ENCODE measurements around the gene ANKRD13B. TPM values are rescaled to one million over a fixed set of nuclear protein-coding genes. Genes with fewer than 3 reads are reported as not detected.

The ANKRD13B gene
- total RNA-seq, 1 experiment from 2014 or later, result 10.4 TPM

DNA sequence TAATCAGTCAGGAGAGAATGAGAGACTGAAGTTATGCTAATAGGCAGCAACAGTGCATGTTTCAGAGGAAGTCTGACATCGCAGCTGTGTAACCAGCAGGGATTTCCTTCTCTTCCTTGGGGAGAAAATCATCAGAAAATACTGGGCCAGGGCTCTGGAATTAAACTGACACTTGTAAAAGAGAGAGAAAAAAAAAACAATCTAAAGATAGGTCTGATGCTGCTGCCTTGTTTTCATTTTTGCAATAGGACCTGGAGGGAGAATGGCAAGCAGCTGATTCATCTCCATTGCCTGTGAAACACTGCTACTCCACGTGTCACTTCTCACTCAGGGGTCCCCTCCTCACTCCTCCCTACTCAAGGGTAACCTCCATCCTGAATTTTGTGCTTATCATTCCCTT lies 47.5 kb downstream of the ANKRD13B start:
- ChIA-PET POLR2A (no interaction called here), CTCF (interaction anchor here (0.8 to 3.6 kb wide), 4 partner anchors 15 to 453 kb away, joined by 3 to 89 read pairs (median 4); no protein-coding TSS in a partner anchor)
- no TSS peak for BruUV-seq (replicated peaks)
- Histone ChIP-seq H3K36me3 (ENCODE audit: control insufficient read depth, insufficient read depth, low read length) (no peaks in the 10 kb centered on the region), H3K4me1 (peaks cover 13% of the 10 kb centered on the region), H3K9me3 (no peaks in the 10 kb centered on the region), H3K4me3 (ENCODE audit: low read depth, low read length) (no peak overlapping the region), H3K27me3 (replicated peaks; ENCODE audit: control insufficient read depth, insufficient read depth, low read length) (no peaks in the 10 kb centered on the region)
- no peaks in the 10 kb centered on the region for H3K27me3 Mint-ChIP-seq (ENCODE audit: insufficient read depth, unreplicated experiment)
- no peaks in the 10 kb centered on the region for H3K9me3 Mint-ChIP-seq (ENCODE audit: unreplicated experiment)
- TF ChIP-seq, protein P1, sequence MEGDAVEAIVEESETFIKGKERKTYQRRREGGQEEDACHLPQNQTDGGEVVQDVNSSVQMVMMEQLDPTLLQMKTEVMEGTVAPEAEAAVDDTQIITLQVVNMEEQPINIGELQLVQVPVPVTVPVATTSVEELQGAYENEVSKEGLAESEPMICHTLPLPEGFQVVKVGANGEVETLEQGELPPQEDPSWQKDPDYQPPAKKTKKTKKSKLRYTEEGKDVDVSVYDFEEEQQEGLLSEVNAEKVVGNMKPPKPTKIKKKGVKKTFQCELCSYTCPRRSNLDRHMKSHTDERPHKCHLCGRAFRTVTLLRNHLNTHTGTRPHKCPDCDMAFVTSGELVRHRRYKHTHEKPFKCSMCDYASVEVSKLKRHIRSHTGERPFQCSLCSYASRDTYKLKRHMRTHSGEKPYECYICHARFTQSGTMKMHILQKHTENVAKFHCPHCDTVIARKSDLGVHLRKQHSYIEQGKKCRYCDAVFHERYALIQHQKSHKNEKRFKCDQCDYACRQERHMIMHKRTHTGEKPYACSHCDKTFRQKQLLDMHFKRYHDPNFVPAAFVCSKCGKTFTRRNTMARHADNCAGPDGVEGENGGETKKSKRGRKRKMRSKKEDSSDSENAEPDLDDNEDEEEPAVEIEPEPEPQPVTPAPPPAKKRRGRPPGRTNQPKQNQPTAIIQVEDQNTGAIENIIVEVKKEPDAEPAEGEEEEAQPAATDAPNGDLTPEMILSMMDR (IDR thresholded peaks at IDR 0.05; ENCODE audit: insufficient read depth in 1 of 2, low read depth in 1 of 2, low read length in 1 of 2, severe bottlenecking in 1 of 2, unreplicated experiment in 1 of 2), result no peak
- H3K4me1 Mint-ChIP-seq (ENCODE audit: low read depth, unreplicated experiment), result no peaks in the 10 kb centered on the region
- H3K36me3 Mint-ChIP-seq (ENCODE audit: insufficient read depth, unreplicated experiment), result peaks cover 25% of the 10 kb centered on the region
- DNase-seq, result no peak
- H3K27ac Mint-ChIP-seq (ENCODE audit: unreplicated experiment), result peak overlapping the region; percentile 7
- intact Hi-C loops (cut with micrococcal nuclease; ENCODE audit: unreplicated experiment), result no loop called here
- H3K4me3 Mint-ChIP-seq (ENCODE audit: unreplicated experiment), result no peak overlapping the region

DNA sequence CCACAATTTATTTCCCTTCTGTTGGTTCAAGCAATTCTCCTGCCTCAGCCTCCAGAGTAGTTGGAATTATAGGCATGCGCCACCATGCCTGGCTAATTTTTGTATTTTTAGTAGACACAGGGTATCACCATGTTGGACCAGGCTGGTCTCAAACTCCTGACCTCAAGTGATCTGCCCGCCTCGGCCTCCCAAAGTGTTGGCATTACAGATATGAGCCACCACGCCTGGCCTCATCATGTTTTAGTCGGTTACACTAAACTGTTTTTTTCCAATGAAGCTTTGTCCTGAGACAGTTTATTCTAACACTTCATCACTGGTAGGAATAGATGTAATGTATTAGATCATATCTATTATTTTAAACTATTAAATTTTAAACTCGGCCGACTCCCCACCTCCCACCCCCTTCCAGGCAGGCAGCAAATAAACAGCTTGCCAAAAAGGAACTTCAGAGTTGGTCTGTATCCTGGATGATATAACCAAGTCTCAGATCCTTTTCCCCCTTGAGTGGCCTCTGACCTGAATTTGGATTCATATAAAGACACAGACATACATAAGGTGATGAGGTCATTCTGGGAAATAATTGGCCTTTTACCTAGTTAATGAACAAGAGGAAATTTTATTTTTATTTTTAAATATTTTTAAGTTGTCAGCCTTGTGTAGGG lies 48.2 kb downstream of the ANKRD13B start:
- Mint-ChIP-seq H3K36me3 (ENCODE audit: insufficient read depth, unreplicated experiment) (peaks cover 25% of the 10 kb centered on the region), H3K9me3 (ENCODE audit: unreplicated experiment) (no peaks in the 10 kb centered on the region), H3K4me3 (ENCODE audit: unreplicated experiment) (no peak overlapping the region), H3K4me1 (ENCODE audit: low read depth, unreplicated experiment) (no peaks in the 10 kb centered on the region), H3K27me3 (ENCODE audit: insufficient read depth, unreplicated experiment) (no peaks in the 10 kb centered on the region), H3K27ac (ENCODE audit: unreplicated experiment) (peak overlapping the region; percentile 7)
- no TSS peak for BruUV-seq (replicated peaks)
- no peaks in the 10 kb centered on the region for H3K27me3 ChIP-seq (replicated peaks; ENCODE audit: control insufficient read depth, insufficient read depth, low read length)
- TF ChIP-seq, protein P1 (IDR thresholded peaks at IDR 0.05; ENCODE audit: insufficient read depth in 1 of 2, low read depth in 1 of 2, low read length in 1 of 2, severe bottlenecking in 1 of 2, unreplicated experiment in 1 of 2), result no peak
- no peak for DNase-seq
- no peaks in the 10 kb centered on the region for H3K36me3 ChIP-seq (ENCODE audit: control insufficient read depth, insufficient read depth, low read length)
- POLR2A ChIA-PET, result interaction anchor here (0.5 kb wide), 1 partner anchor 49 kb away, joined by 5 read pairs; no protein-coding TSS in a partner anchor
- CTCF ChIA-PET, result interaction anchor here (0.8 to 3.6 kb wide), 2 partner anchors 137 to 452 kb away, joined by 3 to 89 read pairs; no protein-coding TSS in a partner anchor
- no peaks in the 10 kb centered on the region for H3K9me3 ChIP-seq
- intact Hi-C loops (cut with micrococcal nuclease; ENCODE audit: unreplicated experiment), result no loop called here
- peaks cover 13% of the 10 kb centered on the region for H3K4me1 ChIP-seq
- H3K4me3 ChIP-seq (ENCODE audit: low read depth, low read length), result no peak overlapping the region

DNA sequence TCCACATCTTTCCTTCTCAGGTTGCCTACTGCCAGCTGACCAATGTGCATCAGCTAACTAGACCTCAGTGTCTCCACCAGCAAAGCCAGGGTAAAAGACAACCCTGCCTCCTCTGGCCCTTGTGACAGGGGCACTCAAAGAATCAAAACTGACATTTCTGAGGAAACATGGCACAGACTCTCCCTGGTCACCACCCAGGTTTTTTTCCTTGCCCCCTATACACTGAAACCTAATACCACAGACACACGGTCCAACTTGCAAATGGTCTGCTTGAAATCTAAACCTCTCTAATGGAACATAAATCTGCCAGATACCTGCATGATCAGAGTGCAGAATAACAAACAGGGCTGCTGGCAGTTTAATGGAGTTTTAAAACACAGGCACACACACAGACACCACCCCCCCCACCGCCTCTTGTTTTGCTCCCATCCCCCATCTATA lies 49.3 kb downstream of the ANKRD13B start:
- TF ChIP-seq, protein P1 (IDR thresholded peaks at IDR 0.05; ENCODE audit: insufficient read depth in 1 of 2, low read depth in 1 of 2, low read length in 1 of 2, severe bottlenecking in 1 of 2, unreplicated experiment in 1 of 2), result no peak
- no peak overlapping the region for H3K27ac Mint-ChIP-seq (ENCODE audit: unreplicated experiment)
- BruUV-seq (replicated peaks), result no TSS peak
- ChIA-PET CTCF (no interaction called here), POLR2A (no interaction called here)
- no peak overlapping the region for H3K4me3 Mint-ChIP-seq (ENCODE audit: unreplicated experiment)
- intact Hi-C loops (cut with micrococcal nuclease; ENCODE audit: unreplicated experiment), result no loop called here
- DNase-seq, result no peak
- H3K9me3 Mint-ChIP-seq (ENCODE audit: unreplicated experiment), result no peaks in the 10 kb centered on the region
- Histone ChIP-seq H3K36me3 (ENCODE audit: control insufficient read depth, insufficient read depth, low read length) (no peaks in the 10 kb centered on the region), H3K9me3 (no peaks in the 10 kb centered on the region), H3K4me1 (peaks cover 13% of the 10 kb centered on the region), H3K27me3 (replicated peaks; ENCODE audit: control insufficient read depth, insufficient read depth, low read length) (no peaks in the 10 kb centered on the region), H3K4me3 (ENCODE audit: low read depth, low read length) (no peak overlapping the region)
- no peaks in the 10 kb centered on the region for H3K4me1 Mint-ChIP-seq (ENCODE audit: low read depth, unreplicated experiment)
- H3K27me3 Mint-ChIP-seq (ENCODE audit: insufficient read depth, unreplicated experiment), result no peaks in the 10 kb centered on the region
- H3K36me3 Mint-ChIP-seq (ENCODE audit: insufficient read depth, unreplicated experiment), result peaks cover 16% of the 10 kb centered on the region

Measured in Caco-2 (cell line).